GM12874 (cell line): ENCODE data around the gene RALBP1.

Experiments
- TF ChIP-seq, protein P1 (sequence below): IDR thresholded peaks from 2 replicates; pipeline ENCODE4 v1.5.1; 2011; ENCODE audit warnings: low read depth, mild to moderate bottlenecking, control low read depth, low read length, moderate library complexity; ENCODE audit not compliant: insufficient read depth

The RALBP1 gene

GRCh38 chr18:9474983-9475642, at the start of gene RALBP1:
Gene RALBP1 (plus strand): TSS chr18:9475513. CDS start chr18:9513046, 37,533 bp downstream.
- TF ChIP-seq, protein P1, sequence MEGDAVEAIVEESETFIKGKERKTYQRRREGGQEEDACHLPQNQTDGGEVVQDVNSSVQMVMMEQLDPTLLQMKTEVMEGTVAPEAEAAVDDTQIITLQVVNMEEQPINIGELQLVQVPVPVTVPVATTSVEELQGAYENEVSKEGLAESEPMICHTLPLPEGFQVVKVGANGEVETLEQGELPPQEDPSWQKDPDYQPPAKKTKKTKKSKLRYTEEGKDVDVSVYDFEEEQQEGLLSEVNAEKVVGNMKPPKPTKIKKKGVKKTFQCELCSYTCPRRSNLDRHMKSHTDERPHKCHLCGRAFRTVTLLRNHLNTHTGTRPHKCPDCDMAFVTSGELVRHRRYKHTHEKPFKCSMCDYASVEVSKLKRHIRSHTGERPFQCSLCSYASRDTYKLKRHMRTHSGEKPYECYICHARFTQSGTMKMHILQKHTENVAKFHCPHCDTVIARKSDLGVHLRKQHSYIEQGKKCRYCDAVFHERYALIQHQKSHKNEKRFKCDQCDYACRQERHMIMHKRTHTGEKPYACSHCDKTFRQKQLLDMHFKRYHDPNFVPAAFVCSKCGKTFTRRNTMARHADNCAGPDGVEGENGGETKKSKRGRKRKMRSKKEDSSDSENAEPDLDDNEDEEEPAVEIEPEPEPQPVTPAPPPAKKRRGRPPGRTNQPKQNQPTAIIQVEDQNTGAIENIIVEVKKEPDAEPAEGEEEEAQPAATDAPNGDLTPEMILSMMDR, result no peak; the same call in 1 of the 2 replicates

- TF ChIP-seq, protein P1, result no peak
These were observed 48.6 kb upstream of the RALBP1 start for GRCh38 chr18:9426753-9427152.

DNA sequence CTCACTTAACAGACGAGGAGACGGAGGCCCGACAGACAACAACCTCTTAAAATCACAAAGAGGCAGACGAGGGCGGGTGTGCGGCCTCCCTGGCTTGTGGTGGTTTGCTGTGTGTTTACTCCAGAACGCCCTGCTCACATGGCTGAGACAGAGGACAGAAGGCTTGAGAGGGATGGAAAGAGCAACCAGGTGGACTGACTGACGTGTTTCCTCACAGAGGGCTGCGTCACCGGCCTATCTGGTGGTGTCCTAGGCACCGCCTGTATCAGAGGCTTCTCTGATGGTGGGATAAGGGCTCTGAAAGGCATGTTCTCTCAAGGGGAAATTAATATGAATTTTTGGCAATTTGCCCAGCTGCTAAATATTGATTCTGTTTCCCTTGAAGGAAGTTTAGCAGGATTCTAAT, 47.0 kb upstream of the RALBP1 start:
- TF ChIP-seq, protein P1, result no peak

- TF ChIP-seq, protein P1, result no peak
These were observed 46.3 kb upstream of the RALBP1 start for GRCh38 chr18:9428862-9429661.

DNA sequence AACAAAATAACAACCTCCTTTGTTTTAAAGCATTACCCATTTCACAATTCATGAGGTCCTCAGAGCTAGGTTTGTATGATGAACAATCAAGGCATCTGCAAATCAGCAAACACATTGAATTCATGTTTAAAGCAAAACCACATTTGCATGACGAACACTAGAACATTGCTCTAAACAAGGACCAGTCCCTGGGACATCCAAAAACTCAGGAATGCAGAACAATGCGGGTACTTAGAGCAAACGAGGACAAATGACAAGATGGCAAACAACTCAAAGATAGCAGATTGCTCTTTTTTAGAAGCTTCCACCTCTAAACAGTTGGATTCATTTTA, 45.7 kb upstream of the RALBP1 start:
- TF ChIP-seq, protein P1, result no peak

DNA sequence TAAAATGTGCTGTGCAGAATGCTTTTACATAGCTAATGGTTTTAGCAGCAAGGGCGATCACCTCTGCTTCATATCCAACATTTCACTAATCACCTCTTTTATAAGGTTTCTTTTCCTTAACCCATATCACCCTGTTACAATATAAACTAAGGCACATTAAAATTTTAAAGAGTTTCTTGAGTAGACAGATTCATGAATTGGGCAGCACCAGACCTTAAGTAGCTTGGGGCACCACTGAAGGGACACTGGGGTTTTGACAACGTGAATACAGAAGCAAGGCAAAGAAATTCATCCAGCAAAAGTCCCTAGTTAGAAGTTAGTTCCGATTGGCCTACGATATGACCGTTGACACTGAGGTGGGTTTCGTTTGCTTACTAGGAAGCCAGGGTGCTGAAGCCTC, 44.0 kb upstream of the RALBP1 start:
- TF ChIP-seq, protein P1, result no peak

- TF ChIP-seq, protein P1, result no peak
These were observed 41.6 kb upstream of the RALBP1 start for GRCh38 chr18:9433671-9434121.
